NCI-H526 (cell line): ENCODE results near the gene STOX2.
"Not testable (repeated sequence)": the region's sequence is repeated elsewhere in the genome, so short reads cannot be mapped to it uniquely, and the experiment has no call there.

Experiments used
- DNase-seq, 2 experiments: peaks; one replicate each; lab custom pipeline; 2025; lab: John Stamatoyannopoulos, UW

The STOX2 gene

DNA sequence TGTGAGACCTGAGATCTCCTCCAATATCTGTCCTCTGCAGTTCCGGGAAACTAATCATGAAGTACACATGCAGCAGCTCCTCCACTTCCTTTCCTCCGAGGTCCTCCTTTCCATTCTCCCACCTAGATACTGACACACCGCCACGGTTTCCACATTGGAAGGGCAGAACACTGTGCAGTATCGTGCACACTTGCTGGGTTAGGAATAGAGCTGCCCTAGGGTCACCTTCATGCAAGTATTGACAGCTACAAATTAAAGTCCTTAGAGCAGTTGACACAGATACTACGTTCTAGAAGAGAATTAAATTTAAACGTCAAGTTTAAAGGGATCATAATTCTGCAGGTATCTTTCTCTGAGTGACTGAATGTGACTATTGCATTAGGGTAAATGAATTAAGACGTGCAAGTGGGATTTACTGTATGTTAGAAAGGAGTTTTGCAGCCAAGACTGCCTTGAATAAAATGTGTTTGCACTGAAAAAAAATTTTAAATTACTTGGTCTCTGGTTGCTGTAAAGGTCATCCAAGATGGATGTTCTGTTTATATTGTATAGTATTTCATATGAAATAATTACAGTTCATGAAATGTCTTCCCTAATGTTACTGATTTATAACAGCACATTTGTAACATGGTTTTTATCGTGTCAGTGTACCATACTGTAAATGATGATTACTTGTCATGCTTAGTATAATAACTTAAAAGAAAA is 117.7 kb downstream of the STOX2 start:
- no peak for DNase-seq

DNA sequence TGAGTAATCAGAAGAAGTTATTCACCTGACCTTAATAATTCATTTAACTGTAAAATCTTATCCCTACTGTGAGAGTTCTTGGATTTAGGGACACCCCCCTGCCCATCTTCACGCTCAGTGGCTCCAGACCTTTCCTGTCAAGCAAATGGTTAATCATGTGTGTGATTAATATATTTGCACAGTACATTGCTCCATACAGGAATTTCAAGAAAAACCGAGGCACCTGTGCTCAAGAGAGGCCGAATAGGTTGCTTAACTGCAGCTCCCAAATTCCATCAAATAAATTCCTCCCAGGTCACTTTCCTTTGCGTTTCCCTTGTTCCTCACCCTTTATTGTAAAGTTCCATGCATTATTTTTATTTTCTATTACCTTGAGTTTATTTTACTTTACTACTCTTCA is 119.5 kb downstream of the STOX2 start:
- no peak for DNase-seq

DNA sequence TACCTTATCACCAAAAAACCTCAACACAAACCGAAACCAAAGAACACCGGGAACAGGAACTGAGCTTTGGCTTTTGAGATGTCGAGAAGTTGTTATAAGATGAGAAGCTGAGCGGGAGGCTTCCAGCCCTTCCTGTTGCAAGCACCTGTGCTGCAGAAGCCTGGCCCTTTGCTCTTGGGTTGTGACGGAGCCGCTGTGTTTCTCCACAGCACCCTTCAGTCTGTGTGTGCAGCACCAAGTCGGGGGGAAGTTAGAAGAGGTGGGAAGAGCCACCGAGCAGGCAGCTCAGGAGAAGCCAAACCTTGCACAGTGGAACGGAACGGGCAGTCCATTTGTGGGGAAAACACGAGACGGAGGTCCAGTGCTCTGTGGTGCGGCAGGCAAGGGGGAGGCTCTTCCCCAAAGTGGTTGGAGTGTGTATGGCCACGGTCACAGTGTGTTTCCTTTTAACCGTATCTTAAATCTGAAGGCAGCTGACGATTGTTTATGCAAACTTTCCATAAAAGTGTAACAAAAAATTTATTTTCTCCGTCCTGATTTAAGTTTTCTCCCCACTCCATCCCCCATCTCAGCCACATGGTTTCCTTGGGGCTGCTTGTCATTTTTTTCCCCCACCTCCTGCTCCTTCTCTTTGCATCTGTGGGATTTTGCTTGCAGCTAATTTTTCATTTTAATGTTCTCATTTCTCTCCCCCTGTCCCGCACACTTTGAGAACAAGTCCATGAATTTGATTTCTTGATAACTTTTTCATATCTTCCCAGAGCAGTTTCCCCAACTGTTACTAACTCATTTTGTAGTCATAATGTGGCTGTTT is 123.7 kb downstream of the STOX2 start:
- DNase-seq = peak in 1 of 2 experiments; percentile 18

DNA sequence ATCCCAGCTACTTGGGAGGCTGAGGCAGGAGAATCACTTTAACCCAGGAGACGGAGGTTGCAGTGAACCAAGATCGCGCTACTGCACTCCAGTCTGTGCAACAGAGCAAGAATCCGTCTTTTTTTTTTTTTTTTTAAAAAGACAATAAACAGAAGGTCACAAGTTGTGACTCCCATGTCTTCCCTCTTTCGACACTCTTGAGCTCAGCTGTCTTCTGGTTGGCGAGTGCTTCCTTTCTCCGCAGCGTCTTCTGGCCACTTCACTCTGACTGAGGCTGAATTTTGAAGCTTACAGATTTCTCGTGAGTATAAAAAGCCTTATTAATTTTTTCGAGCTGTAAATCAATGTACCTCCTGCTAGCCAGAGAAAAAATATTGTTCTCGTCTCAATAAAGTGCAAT is 124.9 kb downstream of the STOX2 start:
- no peak for DNase-seq

DNA sequence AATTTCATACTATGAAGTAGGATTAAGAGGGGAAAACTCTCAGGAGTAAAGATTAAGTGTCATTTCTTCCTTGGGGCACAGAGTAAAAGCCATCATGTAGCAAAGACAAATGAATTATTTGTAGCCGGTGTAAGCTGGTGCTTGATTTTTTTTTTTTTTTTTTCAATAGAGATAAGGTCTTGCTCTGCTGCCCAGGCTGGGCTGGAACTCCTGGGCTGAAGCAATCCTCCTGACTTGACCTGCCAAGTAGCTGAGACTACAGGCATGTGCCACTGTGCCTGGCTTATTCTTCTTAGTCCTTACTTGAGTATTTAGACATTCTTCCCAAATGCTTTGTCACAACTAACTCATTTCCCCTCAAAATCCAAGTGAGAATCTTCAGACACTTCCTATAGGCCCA is 125.7 kb downstream of the STOX2 start:
- no peak for DNase-seq

DNA sequence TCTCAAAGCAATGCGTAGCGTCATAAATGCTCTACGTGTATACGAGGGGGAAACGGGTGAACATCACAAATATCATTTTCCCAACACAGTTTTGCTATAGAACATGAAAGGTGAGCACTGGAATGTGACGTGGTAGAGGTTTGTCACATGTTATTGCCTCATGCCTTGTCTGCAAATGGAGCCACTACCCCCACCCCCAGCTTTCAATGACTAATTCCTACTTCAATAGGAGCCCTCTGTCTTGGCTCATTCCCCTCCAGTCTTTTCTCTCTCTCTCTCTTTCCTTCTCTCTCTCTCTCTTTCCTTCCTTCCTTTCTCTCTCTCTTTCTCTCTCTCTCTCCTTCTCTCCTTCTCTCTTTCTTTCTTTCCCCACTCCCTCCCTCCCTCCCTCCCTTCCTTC is 127.0 kb downstream of the STOX2 start:
- no peak for DNase-seq

DNA sequence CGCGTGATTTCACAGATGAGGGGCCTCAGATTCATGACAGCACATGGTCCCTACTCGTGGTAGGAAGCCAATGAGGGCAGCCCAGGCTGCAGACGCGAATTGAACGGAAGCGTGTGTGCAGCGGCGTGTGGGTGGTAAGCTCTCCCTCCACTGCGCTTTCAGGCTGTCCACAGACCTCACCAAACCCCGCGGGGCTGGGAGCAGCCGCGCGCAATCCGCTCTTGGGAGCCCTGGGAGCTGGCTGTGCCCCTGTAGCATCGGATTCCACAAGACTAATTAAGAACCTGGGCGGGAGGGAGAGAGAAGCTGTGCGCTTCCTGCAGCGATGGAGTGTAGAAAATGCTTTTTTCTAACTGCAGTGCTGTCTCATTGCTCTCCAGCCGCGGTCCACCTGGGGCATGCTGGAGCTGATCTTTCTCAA is 134.9 kb downstream of the STOX2 start:
- no peak for DNase-seq

DNA sequence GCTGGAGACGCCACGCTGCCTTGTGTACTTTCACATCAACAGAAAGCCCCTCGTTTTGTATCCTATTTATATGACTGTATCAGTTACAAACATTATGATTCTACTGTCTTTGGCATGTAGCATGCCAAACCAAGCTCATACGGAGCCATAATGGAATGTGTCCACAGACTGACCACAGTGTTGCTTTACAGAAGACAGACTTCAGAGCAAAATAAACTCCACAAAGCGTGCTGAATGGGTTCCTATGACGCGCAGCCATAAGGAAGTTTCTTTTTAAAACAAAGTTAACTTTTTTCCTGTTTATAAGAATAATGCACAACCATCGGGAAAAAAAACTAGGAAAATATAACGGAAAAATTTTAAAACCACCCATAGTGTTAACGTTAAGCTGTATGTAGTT is 136.0 kb downstream of the STOX2 start:
- no peak for DNase-seq

DNA sequence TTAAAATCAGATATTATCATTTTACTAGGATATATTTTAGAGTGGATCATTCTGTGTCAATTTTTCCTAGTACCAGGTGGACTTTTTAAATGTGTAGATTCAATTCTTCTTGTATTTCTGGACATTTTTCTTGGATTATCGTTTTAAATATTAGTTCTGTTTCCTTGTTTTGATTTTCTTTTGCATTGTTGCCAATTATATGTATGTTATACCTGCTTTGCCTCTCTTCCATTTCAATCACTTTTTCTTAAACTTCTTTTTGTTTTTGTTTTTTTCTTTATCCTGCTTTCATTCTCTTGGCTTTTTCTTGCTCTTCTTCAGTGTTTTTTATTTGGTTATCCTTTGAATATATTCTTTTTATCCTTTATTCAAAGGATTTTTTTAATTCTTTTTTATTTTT is 141.0 kb downstream of the STOX2 start:
- DNase-seq = no peak

DNA sequence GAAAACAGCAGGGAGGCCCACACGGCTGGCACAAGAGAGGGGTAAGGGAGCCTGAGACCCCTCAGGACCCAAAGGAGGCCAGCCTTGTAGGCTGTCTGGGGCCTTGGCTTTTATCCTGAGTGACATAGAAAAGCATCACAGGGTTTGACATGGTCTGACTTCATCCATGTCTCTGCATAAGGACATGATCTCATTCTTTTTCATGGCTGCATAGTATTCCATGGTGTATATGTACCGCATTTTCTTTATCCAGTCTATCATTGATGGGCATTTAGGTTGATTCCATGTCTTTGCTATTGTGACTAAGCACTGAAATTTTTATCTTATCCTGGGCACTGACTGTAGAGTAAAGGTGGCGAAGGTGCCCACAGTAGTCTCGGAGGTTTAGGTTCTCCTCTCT is 146.2 kb downstream of the STOX2 start:
- DNase-seq = not testable (repeated sequence)

DNA sequence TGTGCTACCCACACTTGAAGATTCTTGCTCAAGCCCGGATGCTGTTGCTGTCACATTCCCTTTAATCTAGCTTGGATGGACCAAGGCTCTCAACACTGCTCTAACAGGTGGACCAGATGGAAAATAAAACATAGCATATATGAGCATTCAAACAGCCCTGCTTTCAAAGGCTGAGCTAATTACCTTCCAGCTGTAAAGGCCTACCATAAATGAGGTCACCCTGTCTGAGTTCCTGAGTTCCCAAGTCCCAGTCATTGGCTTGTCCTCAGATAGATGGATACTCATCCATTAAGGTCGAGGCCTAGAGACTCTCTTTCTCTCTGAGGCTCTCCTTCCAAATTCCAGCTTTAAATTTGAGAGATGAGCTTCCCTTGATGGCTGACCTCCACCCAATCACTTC is 147.5 kb downstream of the STOX2 start:
- DNase-seq = no peak

DNA sequence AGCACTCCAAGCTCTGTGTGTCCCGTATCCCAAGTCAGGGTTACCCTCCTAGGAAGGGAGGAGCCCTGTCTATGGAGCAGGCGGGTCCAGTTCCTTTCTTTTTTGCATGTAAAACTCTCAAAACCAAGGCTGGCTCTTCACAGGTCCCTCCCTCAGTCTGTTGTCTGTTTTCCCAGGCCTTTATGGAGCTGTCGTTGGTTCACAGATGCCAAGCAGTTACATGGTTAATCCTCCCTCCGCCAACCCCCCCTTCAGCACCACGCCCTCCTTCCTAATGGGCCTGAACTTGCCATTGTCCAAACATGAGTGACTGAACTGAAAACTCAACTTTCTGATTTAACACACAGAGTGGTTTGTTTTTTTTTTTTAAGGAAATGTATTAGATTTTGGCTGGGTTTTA is 148.3 kb downstream of the STOX2 start:
- DNase-seq = no peak

DNA sequence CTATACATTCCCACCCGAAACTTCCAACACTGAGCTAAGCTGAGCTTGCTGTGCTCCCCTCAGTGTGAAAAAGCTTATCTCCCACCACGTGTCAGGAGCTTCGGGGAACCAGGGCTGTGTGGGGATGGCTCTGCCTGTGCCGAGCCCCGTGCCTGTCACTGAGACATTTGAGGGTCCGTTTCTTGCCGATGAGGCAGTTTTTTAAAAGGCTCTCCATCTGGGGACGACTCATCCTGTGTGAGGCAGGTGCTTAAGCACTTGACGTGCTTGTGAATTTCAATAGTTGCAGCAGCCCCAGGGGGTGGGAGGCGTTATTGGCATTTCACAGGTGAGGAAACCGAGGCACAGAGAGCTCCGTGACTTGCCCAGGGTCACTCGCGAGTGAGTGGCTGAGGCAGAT is 151.8 kb downstream of the STOX2 start:
- no peak for DNase-seq

DNA sequence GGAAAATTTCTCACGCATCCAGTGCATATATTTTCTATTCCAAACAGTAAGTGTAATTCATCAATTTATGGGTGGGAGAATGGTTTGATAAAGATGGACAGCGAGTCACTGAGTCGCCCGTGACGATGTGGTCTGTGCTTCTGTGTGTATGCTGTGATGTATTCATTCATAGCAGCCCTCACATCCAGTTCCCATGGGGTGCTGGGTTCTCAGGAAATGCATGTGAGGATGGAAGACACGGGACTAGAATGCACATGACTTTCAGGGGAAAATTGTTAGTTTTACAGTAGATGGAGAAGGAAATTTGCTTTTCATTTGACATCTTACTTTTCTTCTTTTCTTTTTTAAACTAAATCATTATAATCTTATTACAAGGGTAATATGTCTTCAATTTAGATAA is 152.9 kb downstream of the STOX2 start:
- DNase-seq = no peak

DNA sequence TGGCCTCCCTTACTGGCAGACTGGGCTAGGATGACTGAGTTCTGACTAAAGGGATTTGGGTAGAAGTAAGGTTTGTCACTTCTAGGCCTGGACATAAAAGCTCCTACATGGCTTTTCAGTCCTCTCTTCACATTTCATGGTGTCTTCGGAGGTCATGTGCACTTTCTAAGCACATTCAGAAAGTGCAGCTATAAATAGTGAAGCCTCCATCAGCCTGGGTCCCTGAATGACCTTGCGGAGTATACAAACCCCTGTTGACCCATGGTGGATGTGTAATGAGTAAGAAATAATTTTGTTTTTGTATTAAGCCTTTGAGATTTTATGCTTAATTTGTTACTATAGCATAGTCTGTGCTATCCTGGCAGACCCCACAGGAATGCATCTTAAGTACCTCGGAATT is 154.0 kb downstream of the STOX2 start:
- DNase-seq = no peak

DNA sequence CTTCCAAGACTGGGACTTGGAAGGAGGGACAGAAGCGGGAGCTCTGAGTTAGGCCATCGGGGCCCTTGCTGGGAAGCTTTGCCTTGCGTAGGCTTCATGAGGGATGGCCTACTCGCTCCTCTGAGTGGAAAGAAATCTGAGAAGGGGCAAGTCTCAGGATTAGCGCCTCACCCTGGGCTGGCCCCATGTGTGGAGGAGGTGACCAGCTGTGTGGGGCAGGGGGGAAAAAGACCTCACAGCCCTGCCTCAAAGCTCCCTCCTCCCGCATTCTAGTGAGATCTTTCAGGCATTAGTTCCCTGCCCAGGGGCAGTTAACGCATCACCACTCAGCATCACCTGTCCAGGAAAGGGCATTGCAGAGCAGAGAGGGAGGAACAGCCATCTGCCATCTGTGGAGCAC is 156.5 kb downstream of the STOX2 start:
- no peak for DNase-seq

DNA sequence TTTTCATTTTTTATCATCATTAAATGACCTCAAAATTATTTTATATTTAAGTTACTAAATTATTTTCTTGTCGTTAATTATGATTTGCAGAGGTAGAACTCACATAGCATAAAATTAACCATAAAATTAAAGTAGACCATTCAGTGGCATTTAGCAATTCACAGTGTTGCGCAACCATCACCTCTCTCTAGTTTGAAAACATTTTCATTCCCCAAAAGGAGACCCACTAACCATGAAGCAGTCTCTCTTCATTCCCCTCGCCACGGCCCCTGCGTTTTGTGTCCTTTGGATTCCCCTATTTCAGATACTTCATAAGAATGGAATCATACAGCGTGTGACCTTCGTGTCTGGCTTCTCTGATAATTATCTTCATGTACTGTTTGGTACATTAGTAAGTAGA is 157.7 kb downstream of the STOX2 start:
- no peak for DNase-seq

DNA sequence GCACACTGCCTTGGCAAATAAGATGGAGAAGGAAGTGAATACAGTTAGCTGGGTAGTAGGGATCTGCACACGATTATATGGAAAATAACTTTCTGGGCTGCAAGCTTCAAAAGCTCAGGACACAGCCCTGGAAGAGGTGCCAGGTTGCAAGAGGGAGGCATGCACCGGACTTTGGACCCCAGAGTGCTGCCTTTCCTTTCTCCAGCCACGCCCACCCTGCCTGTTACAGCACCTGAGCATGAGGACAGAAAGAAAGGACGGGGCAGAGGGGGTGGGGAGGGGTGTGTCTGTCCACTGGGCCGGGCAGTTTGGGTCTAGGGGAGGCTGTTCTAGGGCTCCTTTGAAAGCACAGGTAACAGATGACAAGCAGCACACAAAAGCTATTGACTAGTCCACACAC is 159.8 kb downstream of the STOX2 start:
- DNase-seq = peak in 1 of 2 experiments; percentile 33

DNA sequence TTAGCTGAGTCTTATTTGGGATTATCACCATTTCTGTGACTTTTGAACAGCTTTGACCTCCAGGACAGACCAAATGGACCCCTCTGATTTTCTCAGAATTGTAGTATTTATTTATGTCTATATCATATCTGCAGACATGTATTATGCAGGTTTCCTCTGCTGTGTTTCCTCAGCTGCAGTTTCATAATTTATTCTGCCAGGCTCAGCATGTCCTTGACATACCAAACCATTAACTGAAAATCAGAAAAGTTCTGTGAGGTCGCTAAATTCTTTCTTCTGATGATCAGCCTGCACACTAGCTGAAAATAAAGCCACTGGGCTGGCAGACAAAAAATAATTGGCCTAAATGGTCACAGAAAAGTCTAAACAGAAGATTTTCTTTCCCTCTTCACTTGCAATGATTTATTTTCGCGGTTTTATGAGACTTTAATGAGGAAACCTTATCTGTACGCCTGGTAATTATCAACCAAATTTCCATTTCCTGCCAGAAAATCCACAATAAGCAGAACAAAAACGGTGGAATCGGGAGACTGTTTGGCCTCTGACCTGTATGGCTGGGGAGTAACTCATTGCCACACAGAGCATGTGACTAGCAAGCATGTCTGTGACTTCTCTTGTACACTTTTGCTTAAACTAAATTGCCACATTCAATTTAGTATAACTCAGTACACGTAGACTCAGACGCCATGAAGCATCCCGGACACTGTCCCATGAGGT is 161.6 kb downstream of the STOX2 start:
- no peak for DNase-seq

DNA sequence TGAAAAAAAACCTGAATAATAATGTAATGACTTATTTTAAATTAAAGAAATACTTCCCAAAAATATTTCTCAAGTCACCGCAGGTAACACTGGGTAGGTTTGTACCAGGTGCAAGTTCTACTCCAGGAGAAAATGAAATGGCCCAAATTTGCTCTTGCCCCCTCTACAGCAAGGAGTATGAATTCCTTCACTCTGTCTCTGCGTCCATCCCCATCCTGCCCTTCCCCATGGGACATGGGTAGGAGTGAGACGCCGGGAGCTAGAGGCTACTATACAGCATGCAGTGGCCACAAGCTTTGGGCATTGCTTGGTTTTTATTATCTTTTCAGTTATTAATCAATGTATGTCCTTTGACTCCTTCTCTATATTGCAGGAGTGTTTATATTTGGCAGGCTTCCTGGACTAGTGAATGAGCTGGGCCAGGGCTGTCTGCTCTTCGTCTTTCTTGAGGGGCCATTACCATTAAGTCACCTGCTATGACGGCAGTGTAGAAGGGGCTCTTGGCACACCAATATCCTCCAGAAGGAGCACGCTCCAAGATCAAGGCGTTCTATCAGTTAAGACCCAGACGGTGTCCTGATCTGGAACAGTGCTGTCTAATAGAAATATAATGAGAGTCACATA is 162.9 kb downstream of the STOX2 start:
- no peak for DNase-seq
